Hypothalamus (tissue), 51 donors: ENCODE measurements around the gene TOM1L2.

ENCODE experiments used
- DNase-seq, 51 donors: peaks; one replicate each; lab custom pipeline; 2025; lab: John Stamatoyannopoulos, UW

Gene TOM1L2

DNA sequence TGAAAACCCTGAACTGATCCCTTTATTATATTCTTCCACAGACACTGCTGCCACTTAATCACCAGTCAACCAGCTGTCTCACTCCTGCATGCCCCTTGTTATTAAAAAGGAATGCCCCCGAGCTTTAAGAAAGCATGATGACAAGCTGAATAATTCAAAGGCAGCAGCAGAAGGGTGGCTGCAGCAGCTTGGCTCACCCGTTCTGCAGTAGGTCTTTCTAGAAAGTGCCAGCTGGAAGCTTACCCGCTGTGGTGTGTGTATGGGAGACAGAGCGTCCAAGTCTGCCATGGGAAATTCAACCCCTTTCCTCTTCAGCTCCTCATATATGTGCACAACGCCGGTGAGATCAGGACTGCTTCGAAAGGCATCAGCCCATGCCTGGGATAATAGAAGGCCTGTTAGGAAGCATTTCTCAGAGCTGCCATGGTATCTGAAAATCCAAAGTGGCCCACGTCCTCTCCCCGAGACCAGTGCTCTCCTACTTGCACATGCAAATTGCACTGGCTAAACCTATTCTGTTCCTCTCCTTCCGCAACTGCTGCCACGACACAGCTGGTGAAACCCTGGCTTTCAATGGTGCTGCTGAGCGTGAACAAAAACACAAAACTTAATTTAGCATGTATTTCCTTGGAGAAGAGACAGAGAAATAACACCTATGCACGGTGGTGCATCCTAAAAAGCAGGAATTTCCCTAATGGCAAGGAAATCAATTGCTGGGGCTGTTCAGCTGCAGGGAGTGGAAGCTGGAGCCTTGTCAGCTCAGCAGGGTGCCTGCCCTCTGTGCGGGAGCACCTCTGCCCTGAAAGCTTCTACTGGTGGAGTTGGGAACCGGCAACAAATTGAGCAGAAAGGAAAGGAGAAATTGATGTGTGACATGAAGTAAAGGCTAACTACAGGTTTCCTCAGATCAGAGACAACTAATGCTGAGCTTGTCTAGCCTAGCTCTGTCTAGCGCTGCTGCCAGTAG lies 87.5 kb downstream of the TOM1L2 start:
- peak in 9 of 51 donors; percentile 12 to 37 (median 24) for DNase-seq

DNA sequence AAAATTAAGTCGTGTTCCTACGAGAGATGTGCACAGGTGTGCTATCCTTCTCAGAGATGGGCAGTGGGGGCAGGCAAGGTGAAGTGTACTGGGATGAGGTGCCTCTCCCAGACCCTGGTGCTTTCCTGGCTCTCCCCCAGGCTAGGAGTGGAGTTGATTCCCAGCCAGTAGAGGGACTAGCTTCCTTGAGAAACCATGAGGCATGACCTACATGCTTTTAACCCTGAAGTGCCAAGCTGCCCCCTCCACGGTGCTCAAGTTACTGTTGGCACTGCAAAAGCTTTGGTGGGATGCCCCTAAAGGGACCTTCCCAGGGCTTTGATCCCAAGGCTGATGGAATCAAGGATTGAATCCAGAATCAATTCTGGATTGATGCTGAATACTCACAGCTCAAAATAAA lies 88.4 kb downstream of the TOM1L2 start:
- DNase-seq, result no peak

DNA sequence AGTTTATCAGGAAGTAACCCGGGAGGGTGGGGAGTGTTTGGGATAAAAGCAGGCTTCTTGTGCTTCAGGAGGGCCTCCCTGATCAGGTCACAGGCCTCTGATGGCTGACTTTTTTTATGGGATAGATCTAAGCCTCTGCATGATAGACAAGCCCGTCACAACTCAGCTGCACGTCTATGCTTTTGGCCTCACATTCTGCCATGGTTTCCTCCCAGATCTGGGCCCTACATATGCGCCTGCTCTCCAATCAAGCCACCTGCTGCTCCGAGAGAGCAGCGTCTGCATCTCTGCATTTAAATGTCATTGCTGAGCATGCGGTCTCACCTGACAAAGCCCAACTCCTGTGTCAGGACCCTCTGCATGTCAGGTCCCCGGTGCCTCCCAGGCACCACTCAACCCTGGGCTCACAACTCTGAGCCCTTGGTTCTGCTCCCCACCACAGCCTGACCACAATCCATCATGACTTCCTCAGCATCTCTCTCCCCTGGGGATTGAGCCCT lies 90.1 kb downstream of the TOM1L2 start:
- no peak for DNase-seq

DNA sequence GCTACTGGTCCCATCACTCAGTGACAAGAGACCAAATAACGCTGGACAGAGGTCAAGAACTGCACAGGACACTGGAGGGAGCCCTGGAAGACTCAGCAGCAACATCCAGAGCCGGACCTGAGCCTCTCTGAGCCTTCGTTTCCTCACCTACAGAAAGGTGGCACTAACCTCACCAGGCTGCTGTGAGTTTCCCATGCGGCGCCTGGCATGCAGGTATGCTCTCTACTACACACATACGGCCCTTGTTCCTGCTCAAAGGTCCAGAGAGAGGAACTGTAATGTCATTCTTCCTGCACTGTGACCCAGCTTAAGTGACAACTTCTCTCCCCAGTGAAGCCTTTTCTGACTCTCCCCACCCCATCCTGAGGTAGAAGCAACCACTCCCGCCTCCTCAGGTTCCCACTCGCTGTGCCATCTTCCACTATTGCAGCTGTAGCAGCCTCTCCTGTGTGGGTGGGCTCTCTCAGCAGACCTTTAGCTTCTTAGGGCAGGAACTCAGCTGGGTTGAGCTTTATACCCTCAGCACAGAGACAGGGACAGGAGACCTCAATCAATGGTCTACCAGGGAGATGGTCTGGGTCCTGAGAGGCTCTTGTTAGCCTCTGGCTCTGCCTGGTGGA lies 91.5 kb downstream of the TOM1L2 start:
- no peak for DNase-seq

DNA sequence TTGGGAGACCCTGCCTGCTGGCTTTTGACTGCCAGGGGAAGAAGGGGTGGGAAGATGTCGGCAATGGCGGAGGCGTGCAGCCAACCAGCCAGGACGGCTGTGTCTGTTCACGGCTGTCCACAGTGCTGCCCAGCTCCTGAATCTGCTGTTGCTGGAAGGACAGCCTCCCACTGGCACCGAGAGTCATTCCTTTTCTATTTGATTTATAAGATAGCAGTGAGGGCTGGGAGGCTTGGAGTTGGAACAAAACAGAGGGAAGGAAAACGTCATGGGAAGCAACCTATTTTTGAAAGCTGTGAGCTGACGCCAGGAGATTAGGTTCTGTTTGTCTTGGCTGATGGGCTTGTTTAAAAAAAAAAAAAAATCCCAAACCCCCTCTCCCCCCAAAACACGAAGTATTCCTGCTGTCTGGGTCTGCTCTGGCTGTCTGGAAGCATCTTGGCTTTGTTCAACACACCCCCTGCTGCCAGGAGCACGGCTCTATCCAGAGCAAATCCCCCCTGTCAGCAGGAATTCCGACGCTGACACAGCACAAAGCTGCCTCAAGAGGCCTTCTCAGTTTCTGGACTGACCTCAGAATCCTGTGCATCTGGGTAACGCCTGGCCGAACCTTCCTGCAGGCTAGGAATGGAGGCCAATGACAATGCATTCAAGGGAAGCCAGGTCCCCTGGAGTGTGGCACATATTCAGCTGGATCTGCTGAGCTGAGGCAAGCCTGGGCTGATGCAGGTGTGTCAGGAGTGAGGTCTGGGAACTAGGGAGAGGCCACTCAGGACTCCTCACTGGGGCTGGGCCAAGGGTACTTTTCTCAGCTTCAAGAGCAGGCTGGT lies 94.5 kb downstream of the TOM1L2 start:
- DNase-seq, result peak in 18 of 51 donors; percentile 18 to 53 (median 32)

DNA sequence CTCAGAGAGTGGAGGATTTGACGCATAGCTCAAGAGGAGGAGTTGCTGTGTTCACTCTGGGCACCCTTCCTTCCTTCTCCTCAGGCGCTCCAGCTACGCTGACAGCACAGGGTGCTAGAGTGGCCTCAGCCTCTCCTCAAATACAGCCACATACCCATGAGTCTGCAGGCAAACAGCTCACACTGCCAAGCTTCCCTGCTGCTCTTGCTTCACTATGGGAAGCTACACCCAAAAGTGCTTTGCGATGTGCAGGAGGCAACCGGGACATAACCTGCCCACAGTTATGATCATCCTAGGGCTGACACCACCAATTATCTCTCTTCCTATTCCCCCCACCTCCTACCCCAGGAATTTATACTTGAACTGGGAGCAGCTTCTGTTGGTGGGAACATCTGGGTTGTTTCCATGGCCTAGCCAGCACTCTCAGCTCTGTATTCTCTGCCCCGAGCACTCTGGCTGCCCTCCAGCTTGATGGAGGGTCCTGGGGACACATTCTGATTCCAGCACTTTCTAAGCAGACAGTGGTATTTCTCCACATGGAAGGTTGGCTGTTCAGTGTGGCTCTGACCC lies 95.2 kb downstream of the TOM1L2 start:
- peak in 1 of 51 donors; percentile 43 for DNase-seq

DNA sequence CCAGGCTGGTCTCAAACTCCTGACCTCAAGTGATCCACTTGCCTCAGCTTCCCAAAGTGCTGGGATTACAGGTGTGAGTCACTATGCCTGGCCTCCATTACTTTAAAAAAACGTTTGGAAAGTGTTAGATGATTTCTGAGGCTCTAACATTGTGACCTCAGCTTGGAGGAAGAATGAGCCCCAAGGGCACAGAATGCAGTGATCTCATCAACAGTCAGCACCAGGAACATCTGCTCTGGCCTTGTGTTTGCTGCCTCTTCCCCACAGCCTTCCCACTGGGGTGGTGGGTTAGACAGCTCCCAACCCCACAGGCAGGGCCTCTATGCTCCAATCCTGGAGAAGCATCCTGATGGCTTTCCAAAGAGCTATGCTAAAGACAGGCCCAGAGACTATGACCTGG lies 97.7 kb downstream of the TOM1L2 start:
- no peak for DNase-seq

DNA sequence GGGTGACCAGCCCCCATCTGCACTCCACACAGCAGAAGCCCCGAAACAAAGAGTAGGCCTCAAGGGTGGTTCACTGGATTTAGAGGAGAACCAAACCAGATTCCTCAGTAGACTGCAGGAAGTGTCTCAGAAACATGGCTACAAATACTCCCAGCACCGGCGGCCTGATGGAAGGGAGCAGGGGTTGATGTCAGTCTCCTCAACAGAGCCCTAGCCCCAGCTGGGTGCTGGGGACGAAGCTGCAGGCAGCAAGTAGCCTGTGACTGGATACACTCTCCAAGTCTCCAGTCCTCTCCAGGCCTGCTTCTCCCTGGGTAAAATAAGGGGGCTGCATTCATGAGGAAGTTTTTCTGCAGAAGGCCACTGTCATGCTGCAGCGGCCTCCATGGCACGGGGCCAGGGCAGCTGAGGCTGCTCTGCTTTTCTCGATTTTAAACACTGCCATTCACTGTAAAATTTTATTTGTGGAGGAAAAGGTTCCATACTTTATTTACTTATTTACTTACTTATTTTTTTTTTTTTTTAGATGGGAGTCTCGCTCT lies 98.7 kb downstream of the TOM1L2 start:
- DNase-seq, result peak in 10 of 51 donors; percentile 15 to 50 (median 24)

DNA sequence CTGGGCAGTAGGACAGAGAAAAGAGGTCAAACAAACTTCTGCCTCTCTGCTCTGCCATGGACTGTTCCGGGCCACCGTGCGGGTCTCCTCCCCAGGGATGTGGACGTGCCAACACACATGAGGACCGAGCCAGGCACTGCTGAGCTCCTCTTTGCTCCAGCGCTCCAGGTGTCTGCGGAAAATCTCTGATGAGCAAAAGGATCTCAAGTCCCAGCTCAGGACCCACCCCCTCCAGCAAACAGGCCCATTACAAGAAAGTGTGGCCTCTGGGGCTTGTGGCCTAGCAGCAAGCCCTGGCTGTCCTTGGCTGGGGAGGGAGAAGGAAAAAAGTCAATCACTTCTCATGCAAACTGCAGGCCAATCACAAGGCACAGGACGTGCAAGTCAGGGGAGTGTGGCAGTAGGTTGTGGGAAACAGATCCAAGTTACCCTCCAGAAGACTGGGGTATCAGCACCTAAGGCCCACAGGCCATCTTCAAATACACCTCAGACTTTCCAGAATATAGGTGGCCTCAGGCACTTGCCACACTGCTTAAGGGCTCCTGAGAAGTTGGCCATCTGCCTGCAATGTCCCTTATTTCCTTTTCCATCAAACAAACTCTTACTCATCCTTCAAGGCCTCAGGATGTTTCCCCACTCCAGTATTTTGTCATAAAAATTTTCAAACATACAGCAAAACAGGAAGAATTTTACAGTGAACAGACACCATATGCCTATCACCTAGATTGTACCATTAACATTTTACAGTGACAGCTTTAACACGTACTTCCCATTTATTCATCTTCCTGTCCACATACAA lies 99.5 kb downstream of the TOM1L2 start:
- no peak for DNase-seq

DNA sequence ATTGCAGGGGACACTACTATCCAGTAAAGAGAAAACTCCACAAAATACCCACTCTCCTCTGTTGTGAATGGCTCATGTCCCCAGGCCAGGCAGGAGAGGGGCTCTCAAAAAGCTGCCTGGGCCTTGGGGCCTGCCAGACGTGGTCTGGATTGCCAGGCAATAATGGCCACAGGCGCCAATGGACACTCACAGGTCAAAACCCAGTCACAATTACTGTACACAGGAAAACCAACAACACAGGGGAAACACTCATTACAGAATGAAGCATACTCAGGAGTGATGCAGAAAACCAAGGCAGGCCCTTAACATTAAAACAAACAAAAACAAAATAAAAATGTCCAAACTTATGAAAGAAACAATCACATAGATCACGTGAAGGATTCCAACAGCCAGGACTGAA lies 100.3 kb downstream of the TOM1L2 start:
- DNase-seq, result no peak

DNA sequence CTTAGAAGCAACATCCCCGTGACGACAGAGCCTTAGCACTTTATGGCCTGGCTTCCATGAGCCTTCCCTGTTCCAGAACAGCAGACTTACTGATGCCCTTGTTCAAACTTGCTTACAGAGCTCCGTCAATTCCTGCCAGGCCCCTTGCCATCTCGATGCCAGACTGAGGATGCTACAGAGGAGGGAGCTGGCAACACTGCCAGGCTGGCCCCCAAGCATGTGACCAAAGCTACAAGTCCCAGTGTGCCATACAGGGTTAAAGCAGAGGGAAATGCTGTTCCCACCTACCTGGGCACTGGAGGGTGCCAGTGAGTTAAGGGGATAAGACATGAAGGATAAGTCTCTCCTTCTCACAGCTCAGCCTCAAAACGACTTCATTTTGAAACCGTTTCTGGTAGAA lies 102.0 kb downstream of the TOM1L2 start:
- peak in 1 of 51 donors; percentile 25 for DNase-seq

DNA sequence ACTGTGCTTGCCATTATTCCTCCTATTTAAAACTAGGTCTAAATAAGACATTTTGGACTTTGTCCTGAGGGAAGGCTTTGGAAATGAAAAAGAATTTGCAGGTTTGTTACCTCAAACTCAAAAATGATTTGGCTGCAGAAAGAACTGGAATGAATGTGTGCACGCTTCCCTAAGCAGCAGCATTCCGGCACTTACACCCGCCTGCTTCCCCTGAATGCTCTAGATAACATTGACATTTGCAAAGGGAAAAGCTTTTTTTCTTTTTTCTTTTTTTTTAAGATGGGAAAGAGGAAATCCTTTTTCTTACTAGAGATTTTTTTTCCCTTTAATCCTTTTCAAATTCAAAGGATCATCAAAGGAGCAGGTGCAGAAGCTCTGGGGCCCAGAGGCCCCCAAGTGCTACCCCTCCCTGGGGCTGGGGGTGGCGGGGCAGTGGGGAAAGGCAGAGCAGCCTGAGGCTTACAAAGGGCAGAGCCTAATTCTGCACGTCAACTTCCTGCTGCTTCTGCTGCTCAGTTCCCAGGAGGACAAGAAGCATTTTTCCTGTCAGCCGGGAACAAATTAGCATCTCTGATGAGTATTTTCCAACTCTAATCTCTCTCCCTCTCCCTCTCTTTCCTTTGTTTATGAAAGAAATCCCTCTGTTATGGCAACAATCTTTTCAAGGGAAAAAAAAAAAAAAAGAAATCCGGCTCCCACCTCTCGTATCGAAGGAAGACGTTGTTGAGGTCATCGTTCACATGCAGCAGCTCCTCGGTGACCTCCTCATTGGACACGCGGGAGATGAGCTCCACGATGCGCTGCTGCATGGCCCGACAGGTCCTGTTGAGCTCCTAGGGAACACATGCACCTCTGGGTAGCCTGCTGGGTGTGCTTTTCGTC lies 103.3 kb downstream of the TOM1L2 start:
- no peak for DNase-seq

DNA sequence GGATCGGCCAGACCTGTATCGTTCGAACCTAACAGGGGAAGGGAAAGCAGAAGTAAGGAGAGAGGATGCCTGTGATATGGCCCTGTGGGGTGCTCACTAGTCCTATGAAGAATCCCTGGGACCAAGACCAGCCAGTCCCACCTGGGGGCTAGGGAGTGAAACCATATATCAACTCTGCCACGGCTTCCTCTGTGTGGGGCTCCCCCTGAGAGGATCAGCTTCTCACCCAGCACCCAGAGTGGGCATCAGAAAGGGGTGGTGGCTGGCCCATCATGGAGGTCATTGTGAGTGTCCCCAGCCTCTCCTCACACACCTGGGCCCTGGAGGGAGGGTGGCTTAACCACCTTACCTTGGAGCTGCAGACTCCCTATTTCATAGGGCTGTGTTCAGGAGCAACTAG lies 105.3 kb downstream of the TOM1L2 start:
- no peak for DNase-seq

DNA sequence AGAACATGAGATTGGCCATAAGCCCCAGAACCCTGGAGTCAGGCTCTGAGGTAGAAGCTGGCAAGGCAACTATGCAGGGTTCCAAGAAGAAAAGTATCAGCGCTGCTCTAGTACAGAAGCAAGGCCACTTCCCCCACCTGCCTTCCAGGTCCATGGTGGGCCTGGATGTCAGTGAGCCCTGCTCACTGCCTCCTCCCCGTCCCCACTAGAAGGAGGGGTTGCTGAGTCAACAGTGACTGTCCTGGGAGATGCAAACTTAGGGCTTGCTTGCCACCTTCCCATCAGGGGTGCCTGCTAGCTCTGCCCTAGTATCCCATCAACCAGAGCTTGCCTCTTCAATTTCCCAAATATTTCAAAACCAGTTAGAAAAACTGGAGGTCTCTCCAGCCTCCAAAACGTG lies 105.8 kb downstream of the TOM1L2 start:
- no peak for DNase-seq

DNA sequence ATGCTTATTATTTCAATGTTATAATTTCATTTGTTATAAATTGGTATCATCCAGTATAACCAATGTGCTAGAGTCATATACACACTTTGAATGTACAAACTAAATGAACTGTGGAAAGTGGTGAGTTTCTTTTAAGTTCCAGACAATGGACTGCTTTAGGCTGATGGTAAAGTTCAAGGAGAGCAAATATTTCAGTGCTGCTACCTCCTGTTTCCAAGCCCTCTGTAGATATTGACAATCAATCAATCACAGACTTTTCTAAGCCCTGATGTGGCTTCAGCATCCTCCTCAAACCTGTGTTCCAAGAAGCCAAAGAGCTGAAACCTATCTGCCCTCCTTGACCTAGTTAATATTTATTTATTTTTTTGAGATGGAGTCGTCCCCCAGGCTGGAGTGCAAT lies 107.2 kb downstream of the TOM1L2 start:
- no peak for DNase-seq

DNA sequence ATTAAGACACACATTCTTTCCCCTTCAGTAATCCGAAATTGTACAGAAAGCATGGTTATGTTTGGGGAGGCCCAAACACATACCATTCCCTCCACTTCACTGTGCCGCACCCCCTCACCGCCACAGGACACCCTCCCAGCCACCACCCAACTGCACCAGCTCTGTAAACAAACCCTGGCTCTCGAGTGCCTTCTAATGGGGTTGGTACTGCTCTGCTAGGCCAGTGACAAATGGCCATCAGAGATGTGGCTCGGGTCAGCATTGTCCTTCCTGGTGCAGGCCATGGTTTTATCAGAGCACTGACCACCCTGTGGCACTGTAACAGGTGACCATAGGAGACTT lies 111.5 kb downstream of the TOM1L2 start:
- no peak for DNase-seq

DNA sequence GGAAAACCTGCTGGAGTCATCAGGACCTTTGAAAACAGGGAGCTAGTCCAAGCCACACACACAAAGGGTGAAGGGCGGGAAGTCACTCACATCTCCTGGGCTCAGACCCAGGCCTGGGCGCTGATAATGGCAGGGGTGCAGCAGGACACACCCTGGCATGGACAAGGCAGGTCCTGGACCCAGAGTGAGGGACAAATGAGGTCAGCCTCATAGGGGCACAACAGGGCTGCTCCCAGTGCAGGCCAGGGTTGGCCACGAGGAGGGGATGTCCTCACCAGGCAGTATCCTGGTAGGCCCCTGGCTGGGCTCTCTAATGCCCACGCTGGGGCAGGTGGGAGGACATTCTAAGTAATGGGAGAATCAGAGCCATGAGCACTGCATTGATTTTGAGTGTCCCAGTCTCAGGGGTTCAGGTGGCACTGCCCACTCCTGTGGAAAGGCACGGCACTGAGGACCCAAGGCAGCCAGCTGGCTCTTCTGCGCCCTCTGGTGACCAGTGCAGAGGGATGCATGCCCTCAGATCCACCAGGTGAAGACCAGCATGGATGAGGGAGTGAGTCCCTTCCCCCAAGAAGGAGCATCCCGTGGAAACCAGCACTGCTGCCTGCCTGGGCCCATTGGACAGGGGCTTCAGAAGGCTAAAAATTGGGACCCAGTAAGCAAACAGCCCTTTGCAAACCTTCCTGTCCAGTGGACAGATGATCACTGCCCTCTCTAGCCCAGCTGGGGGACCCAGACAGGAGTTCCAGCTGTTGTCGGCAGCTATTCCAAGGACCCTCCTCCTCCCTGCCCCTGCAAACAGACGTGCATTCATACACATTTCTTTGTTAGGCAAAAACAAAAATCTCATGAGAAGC lies 112.1 kb downstream of the TOM1L2 start:
- DNase-seq, result peak in 39 of 51 donors; percentile 23 to 83 (median 57)

DNA sequence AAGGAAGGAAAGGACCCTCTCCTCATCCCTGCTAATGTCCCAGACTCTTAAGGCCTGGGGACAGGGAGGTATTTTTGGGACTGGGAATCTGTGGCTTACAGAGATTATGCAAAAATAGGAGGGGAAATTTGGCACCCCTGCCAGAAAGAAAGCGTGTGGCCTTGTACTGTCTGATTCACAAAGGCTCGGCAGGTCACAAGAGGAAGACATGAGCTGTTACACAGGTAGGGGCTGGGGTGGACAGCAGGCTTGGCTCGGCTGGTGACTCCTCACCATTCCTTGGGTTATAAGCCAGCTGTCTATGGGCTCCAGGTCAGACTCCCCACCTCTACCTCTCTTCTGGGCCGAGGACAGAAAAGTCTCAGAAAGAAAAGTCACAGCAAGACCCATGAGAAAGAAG lies 114.7 kb downstream of the TOM1L2 start:
- DNase-seq, result no peak
